GM12801 (cell line): Measurements from ENCODE around the gene LDB2.

Experiments
- CTCF ChIP-seq: IDR thresholded peaks from one replicate; pipeline ENCODE4 v1.5.1; 2011; ENCODE audit warnings: control low read depth; ENCODE audit not compliant: insufficient read length; ENCODE audit errors: extremely low read depth

The LDB2 gene

DNA sequence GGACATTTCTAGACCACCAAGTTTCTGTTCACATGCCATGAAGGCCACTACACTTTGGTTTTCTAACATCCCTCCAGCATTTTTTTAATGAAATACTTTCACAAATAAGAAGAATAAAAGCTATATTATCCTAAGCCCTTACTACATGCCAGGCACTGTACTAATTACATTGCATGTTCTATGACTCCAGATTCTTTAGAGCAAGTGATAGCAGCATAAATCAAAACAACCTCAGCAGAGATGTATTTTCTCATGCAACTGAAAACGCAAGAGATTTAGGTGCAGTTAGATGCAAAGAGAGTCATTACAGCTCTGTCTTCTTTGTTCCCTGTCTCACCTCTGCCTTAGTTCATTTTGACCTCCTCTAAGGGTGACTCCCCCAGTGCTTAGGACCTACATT lies 230.0 kb downstream of the LDB2 start:
- TF ChIP-seq CTCF: no peak

DNA sequence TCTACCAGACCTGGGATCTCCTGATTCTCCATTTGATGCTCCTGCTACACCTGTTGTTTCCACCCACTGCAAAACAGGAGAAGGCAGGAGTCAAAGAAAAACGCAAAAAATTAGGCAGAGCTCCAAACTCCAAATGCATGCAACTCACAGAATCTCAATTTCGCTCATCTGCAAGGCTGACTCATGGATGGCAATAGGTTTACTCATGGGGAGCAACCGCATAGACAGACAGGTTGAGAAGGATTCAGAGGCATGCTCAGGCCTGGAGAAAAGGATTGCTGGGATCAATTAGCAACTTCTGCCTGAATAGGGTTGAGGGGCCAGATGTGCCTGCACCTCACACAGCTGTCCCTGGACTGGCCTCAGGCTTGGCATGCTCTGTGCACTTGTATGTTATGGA lies 231.0 kb downstream of the LDB2 start:
- TF ChIP-seq CTCF: no peak

DNA sequence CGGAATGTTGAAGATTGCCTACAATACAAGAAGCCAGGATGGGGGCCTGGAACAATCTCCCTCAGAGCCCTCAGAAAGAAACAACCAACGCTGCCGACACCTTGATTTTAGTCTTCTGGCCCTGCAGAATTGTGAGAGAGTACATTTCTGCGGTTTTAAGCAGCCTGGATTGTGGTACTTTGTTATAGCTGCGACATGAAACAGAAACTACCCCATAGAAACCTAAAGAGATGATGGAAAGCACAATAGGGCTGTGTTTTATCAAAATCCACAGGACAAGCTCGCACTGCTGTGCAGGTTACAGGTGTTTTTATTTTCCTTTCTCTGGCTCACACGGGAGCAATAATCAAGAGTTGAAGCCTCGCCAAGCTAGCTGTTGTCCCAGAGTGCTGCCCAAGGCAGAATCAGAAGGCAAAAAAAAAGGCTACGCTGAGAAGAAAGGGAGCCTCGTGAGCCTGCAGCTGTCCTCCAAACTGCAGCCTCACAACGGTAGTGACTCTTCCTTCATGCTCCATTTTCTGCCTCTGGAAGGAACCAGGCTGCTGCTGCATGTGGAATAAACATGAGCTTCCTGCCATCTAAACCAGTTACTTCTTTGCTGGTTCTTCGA lies 232.4 kb downstream of the LDB2 start:
- no peak for TF ChIP-seq CTCF

GRCh38 chr4:16663732-16664131 lies 234.7 kb downstream of the LDB2 start:
- no peak for TF ChIP-seq CTCF

DNA sequence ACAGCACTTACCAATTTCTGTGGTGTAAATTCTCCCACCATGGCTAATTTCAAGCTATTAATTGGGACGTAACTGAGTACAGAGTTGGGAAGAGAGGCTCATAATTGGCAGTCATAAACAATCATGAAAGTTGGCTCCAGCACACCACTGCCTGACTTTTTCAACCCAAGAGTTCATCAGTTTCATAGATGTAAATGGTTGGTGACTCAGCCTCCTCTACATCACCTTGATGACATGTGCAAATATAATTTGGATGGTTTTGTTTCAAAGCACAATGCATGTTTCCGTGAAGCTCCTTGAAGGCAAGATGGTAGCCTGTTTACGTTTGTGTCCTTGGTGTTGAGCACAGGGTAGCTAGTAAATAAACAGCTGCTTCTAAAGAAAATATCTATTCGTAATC lies 235.1 kb downstream of the LDB2 start:
- no peak for TF ChIP-seq CTCF

GRCh38 chr4:16661813-16662212 lies 236.6 kb downstream of the LDB2 start:
- TF ChIP-seq CTCF: no peak

DNA sequence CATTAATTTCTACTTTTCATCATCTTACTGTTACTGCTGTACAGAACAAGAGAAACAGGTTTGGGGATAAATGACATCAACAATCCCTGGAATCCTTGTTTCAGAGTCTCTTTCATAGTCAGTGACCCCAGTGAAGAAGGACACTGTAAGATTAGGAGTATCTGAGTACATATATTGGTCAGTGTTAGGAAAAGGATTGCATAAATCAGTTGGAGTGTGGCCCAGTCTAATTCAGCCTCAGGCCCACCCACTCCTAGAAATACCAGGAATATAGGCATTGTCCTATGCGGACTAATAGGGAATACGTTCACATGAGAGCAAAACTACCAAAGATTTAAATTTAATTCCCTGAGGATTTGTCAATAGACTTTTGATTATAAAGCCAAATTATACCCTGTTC lies 237.8 kb downstream of the LDB2 start:
- TF ChIP-seq CTCF: no peak

DNA sequence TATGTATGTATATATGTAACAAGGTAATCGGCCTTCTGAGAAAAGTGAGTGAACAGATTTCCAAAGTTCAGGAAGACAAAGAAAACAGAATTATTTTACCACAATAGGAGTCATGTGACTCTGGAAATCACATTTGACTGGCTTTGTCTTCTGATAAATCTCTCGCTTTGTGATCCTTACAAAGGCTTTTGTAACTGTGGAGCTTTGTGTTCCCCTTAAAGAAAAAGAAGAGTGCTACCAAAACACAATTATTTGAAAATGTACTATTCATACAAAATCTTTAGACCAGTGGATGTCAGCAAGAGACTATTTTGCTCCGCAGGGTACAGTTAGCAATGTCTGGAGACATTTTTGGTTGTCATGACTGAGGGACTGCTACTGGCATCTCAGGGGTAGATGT lies 238.8 kb downstream of the LDB2 start:
- no peak for TF ChIP-seq CTCF
